RWPE1 (cell line): Measurements from ENCODE around the gene C16orf90.

Source experiments
- CTCF ChIA-PET: fragments of 350-600 bp; sonication (Branson Sonifier 250); formaldehyde crosslinking; extraction: SDS; loops from one replicate; lab custom pipeline; 2021; lab: Yijun Ruan, JAX
- POLR2A ChIA-PET: fragments of 400-600 bp; formaldehyde crosslinking; extraction: SDS; loops from one replicate; lab custom pipeline; 2020; ENCODE audit warnings: antibody characterized with exemption; ENCODE audit not compliant: low non-redundant PET; lab: Yijun Ruan, JAX
- DNase-seq: peaks from one replicate; pipeline ENCODE4 v3.0.0; 2012; ENCODE audit warnings: low spot score
- H3K27ac ChIP-seq: fragments of 450-650 bp; 2 replicates; pipeline ENCODE4 v1.5.1; 2017
- TF ChIP-seq, protein P1 (sequence below): fragments of 450-650 bp; conservative IDR thresholded peaks from 2 replicates; pipeline ENCODE4 v1.5.1; 2017; ENCODE audit warnings: low read depth, mild to moderate bottlenecking

Gene C16orf90

DNA sequence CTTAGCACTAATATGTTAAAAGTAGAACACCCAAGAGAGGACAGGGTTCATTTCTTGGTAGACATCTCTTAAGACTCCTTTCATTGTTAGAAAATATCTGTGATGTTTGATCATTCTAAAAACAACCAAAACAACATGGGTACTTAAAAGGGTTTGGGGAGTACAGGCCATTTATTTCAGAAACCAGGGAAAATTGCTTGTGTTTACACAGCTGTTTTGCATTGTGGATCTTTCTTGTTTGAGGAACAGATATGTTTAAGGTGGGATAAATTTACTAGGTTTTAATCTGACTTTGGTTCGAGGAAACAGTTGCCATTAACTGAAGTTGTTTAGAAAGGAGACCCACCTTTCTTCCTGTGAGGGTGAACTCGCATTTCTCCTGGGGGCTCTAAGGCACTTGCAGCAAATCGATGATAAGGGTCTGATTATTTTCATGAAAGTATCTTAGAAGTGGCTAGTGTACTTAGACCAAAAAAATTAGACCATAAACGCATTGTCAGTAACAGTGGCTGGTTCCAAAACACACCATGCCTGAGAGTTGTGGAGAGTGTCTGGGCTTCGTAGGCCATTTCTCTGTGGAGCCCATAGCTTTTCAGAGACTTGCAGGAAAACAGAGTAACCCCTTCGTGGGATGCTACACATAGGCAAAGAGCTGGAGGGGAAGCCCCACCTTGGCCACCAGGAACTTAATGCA, 23.1 kb upstream of the C16orf90 start:
- POLR2A ChIA-PET, result no interaction called here
- no peak overlapping the region for H3K27ac ChIP-seq
- no peak for DNase-seq
- CTCF ChIA-PET, result no interaction called here
- TF ChIP-seq, protein P1, sequence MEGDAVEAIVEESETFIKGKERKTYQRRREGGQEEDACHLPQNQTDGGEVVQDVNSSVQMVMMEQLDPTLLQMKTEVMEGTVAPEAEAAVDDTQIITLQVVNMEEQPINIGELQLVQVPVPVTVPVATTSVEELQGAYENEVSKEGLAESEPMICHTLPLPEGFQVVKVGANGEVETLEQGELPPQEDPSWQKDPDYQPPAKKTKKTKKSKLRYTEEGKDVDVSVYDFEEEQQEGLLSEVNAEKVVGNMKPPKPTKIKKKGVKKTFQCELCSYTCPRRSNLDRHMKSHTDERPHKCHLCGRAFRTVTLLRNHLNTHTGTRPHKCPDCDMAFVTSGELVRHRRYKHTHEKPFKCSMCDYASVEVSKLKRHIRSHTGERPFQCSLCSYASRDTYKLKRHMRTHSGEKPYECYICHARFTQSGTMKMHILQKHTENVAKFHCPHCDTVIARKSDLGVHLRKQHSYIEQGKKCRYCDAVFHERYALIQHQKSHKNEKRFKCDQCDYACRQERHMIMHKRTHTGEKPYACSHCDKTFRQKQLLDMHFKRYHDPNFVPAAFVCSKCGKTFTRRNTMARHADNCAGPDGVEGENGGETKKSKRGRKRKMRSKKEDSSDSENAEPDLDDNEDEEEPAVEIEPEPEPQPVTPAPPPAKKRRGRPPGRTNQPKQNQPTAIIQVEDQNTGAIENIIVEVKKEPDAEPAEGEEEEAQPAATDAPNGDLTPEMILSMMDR, result no peak

DNA sequence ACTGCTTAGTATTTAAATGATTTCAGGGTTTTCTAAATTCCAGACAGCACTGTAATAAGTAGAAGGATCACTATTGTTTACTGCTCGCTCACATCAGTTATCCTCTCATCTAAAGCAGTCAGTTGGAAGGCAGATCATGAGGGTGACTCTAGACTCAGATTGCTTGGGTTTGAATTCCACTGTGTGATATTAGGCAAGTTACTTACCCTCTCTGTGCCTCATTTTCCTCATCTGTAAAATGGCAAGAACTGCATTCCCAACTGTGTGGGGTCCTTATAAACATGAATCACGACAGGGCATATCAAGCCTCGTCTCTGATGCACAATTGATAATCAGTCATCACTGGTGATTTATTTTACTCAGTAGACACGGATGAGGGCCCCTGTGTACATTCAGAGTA, 20.6 kb upstream of the C16orf90 start:
- CTCF ChIA-PET, result interaction anchor here (0.7 kb wide), 1 partner anchor 230 kb away, joined by 3 read pairs; no protein-coding TSS in a partner anchor
- H3K27ac ChIP-seq, result no peak overlapping the region
- no peak for DNase-seq
- POLR2A ChIA-PET, result no interaction called here
- TF ChIP-seq, protein P1, result no peak

DNA sequence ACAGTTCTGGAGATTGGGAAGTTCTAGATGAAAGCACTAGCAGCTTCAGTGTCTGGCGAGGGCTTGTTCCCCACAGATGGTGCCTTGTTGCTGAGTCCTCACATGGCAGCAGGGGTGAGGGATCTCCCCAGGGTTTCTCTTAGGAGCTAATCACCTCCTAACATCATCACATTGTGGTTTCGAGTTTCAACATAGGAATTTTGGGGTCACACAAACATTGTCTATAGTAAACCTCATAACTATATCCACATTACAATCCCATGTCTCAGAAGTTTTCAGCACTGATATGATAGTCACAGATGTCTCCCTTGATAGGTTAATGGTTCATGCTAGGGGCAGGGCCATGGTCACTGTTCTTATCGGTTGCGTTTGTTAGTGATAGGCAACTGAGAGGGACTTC, 19.3 kb upstream of the C16orf90 start:
- ChIA-PET POLR2A (no interaction called here), CTCF (no interaction called here)
- TF ChIP-seq, protein P1, result no peak
- H3K27ac ChIP-seq, result no peak overlapping the region
- no peak for DNase-seq

DNA sequence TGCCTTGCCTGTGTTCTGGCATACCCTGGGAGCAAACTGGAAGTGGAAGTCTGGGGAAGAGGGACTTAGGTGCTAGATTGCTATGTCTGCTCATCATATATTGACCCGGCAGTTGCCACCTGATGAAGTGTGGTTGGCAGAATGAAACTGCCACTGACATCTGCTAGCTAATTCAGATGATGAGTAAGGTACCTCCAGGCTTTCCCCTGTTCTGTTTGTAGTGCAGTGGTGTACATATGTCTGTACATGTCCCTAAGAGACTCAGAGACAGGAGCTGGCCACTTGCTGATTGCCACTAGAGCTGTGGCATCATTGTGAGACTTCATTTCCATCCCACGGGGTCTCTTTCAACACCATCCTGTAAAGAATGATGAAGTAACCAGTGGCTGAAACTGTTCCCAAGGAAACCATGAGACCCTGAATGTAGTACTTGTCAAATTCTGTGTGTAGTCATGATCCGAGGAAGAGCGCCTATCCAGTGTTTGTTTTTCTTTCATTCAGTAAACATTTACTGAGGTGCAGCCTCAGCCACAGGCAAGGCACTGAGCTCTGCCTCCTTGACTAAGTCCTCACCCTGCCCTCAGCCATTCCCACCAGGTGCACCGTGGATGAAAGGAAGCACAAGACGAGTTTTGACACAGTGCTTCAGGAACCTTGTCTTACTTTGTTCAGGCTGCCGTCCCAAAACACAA, 18.7 kb upstream of the C16orf90 start:
- no peak for DNase-seq
- TF ChIP-seq, protein P1, result no peak
- POLR2A ChIA-PET, result no interaction called here
- CTCF ChIA-PET, result no interaction called here
- no peak overlapping the region for H3K27ac ChIP-seq

DNA sequence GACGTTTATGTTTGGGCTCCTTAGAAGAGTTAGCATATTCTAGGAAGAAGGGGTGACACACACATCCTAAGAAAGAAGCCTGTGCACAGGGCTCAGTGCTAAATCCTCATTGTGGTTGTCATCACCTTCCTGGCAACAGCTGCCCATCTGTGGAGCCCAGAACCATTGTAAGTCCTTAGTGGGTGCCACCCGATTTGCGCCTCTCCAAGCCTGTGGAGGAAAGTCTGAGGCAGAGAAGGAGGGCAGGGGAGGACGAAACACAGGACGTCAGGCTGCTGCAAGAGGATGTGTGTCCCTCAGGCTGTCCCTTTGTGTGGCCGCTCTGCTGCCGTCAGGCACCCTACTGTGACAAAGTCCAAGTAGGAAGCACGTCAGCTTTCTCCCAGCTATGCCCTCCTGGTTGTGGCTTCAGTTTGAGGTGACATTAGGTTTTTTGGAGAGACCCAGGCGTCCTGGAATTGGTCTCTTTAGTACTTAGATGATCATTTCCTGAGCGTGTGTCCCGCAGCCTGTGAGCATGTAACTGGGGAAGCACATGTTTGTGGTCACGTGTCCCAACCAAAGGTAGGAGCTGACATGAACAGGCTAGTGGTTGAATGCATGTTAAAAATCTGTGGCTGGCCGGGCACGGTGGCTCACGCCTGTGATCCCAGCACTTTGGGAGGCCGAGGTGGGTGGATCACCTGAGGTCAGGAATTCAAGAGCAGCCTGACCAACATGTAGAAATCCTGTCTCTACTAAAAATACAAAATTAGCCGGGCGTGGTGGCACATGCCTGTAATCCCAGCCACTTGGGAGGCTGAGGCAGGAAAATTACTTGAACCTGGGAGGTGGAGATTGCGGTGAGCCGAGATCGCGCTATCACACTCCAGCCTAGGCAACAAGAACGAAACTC, 16.2 kb upstream of the C16orf90 start:
- ChIA-PET CTCF (interaction anchor here (0.6 kb wide), 1 partner anchor 14 kb away, joined by 3 read pairs; no protein-coding TSS in a partner anchor), POLR2A (no interaction called here)
- 0 out of 2 replicates have a peak overlapping the region, but pooled peaks have one; percentile 2 for H3K27ac ChIP-seq
- DNase-seq, result no peak
- TF ChIP-seq, protein P1, result no peak

DNA sequence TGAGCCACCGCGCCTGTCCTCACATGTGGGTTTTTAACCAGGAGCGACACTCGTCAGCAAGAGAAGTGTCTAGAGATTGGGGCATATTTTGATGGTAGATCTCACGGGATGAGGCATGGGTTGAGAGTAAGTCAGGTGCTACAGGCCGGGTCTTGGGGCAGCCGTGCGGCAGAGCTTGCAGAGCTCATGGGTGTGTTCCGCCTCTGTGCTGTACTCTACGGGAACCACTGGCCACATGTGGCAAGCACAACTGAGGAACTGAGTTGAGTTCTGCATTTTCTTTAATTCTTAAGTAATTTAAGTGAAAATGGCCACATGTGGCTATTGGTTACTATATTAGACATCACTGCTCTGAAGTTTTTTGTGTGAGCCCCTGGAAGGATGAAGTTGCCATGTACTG, 15.1 kb upstream of the C16orf90 start:
- no peak overlapping the region for H3K27ac ChIP-seq
- POLR2A ChIA-PET, result no interaction called here
- DNase-seq, result no peak
- TF ChIP-seq, protein P1, result no peak
- CTCF ChIA-PET, result no interaction called here
